Suprapubic skin (tissue), 3 donors: Measurements from ENCODE around the gene RPS6KA4.

Experiments
- CTCF ChIP-seq, 2 donors: fragments of 200-600 bp in 1 of 2; fragments of 450-650 bp in 1 of 2; sonication (generic) in 1 of 2; IDR thresholded peaks; one replicate each; pipeline ENCODE4 v1.5.1; 2016 to 2019; ENCODE audit warnings: antibody characterized with exemption in 2 of 2, mild to moderate bottlenecking in 1 of 2, moderate library complexity in 1 of 2
- EP300 ChIP-seq: sonication (generic); formaldehyde crosslinking; IDR thresholded peaks from one replicate; pipeline ENCODE4 v1.6.1; 2017; ENCODE audit warnings: antibody characterized with exemption
- POLR2A ChIP-seq, 2 donors: fragments of 450-650 bp; IDR thresholded peaks; one replicate each; pipeline ENCODE4 v1.6.1; 2017; ENCODE audit warnings: antibody characterized with exemption in 2 of 2, mild to moderate bottlenecking in 2 of 2, moderate library complexity in 2 of 2

GRCh38 chr11:64349025-64349387 is 10.0 kb upstream of the RPS6KA4 start:
- TF ChIP-seq POLR2A (IDR thresholded peaks at IDR 0.05): no peak
- TF ChIP-seq CTCF (IDR thresholded peaks at IDR 0.05): no peak
- TF ChIP-seq EP300: no peak
